ENCODE results near the gene CHI3L1. TPM values are rescaled to one million over a fixed set of nuclear protein-coding genes. Genes with fewer than 3 reads are reported as not detected.

Gene CHI3L1
- total and polyA plus RNA-seq, 10 of the 15 experiments (the other 5 are each of a cell fraction or from before 2014, with no cell fraction given): 0.10 to 1.7 (median 0.39) TPM

DNA sequence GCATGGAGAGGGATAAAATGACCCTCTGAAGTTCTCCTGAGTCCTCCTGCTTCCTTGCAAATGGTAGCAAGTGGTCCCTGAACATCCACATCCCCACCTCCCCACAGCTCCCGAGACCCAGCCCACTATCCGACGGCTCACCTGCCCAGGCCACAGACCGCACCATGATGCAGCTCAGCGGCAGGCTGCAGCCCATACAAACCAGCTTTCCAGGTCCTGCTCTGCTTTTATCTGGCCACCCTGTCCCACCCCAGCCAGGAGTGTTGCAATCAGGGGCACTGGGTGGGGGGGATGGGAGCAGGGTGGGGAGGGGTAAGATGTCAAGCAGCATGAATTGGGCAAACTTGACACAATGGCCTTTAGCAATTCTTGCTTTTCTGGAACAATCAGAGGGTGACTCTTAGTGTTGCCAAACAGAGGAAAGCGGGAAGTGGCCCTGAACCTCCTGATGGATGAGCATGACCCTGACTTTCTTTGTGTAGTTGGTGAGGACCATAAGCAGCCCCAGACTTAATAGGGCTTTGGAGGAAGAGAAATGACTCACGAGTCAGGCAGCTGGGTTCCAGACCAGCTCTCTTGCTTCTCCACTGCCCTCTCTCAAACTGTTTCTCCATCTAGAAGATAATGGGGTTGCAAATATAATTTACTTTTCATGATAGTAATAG is 43.1 kb upstream of the CHI3L1 start, which contains the start of gene CHIT1:
CHIT1 (minus strand) TSS at position 203 of the 665 bp plus-strand sequence; CDS start at position 166, 37 bp downstream.
- no peak for TF ChIP-seq BCL11A (IDR thresholded peaks at IDR 0.05; ENCODE audit: low read depth, low read length)
- TF ChIP-seq IKZF2 (IDR thresholded peaks at IDR 0.05): no peak
- TF ChIP-seq RAD51 (IDR thresholded peaks at IDR 0.05): no peak
- TF ChIP-seq ATF7 (IDR thresholded peaks at IDR 0.05; ENCODE audit: low read depth): no peak
- TF ChIP-seq, protein P1, sequence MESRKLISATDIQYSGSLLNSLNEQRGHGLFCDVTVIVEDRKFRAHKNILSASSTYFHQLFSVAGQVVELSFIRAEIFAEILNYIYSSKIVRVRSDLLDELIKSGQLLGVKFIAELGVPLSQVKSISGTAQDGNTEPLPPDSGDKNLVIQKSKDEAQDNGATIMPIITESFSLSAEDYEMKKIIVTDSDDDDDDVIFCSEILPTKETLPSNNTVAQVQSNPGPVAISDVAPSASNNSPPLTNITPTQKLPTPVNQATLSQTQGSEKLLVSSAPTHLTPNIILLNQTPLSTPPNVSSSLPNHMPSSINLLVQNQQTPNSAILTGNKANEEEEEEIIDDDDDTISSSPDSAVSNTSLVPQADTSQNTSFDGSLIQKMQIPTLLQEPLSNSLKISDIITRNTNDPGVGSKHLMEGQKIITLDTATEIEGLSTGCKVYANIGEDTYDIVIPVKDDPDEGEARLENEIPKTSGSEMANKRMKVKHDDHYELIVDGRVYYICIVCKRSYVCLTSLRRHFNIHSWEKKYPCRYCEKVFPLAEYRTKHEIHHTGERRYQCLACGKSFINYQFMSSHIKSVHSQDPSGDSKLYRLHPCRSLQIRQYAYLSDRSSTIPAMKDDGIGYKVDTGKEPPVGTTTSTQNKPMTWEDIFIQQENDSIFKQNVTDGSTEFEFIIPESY (IDR thresholded peaks at IDR 0.05): no peak
- no peak for TF ChIP-seq POU2F2 (IDR thresholded peaks at IDR 0.05; ENCODE audit: borderline replicate concordance, low read depth, low read length)
- no peak for TF ChIP-seq ZZZ3 (IDR thresholded peaks at IDR 0.05; ENCODE audit: control insufficient read depth, insufficient read length, low read depth)
- no peak for TF ChIP-seq FOXM1 (IDR thresholded peaks at IDR 0.05; ENCODE audit: low read depth, low read length)
- no peak for TF ChIP-seq BMI1 (IDR thresholded peaks at IDR 0.05; ENCODE audit: borderline replicate concordance)
- TF ChIP-seq, protein P2, sequence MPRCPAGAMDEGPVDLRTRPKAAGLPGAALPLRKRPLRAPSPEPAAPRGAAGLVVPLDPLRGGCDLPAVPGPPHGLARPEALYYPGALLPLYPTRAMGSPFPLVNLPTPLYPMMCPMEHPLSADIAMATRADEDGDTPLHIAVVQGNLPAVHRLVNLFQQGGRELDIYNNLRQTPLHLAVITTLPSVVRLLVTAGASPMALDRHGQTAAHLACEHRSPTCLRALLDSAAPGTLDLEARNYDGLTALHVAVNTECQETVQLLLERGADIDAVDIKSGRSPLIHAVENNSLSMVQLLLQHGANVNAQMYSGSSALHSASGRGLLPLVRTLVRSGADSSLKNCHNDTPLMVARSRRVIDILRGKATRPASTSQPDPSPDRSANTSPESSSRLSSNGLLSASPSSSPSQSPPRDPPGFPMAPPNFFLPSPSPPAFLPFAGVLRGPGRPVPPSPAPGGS (IDR thresholded peaks at IDR 0.05; ENCODE audit: borderline replicate concordance, insufficient read depth, low read depth, low read length, poor library complexity, severe bottlenecking): no peak
- POLR2A ChIA-PET: no interaction called here
- H3K36me3 ChIP-seq (ENCODE audit: control insufficient read depth in 2 of 2, insufficient read depth in 2 of 2, low read length in 1 of 2): no peaks in the 10 kb centered on the region
- no peaks in the 10 kb centered on the region for H3K4me1 ChIP-seq (ENCODE audit: control insufficient read depth, insufficient read depth, low read length)
- H3K4me2 ChIP-seq (ENCODE audit: control insufficient read depth, insufficient read depth): no peak within 1 kb of the TSS
- no peak for DNase-seq (ENCODE audit: low read depth, low spot score)
- H3K9me3 ChIP-seq (replicated peaks; ENCODE audit: control insufficient read depth, insufficient read depth, low read length): no peaks in the 10 kb centered on the region
- H3K4me3 ChIP-seq: no peak within 1 kb of the TSS
- H3K79me2 ChIP-seq (ENCODE audit: control insufficient read depth, insufficient read depth, low read length): no peaks in the 10 kb centered on the region
- no peak within 1 kb of the TSS for H3K27ac ChIP-seq (ENCODE audit: control insufficient read depth, insufficient read depth)
- no peak within 1 kb of the TSS for H2AFZ ChIP-seq (ENCODE audit: control insufficient read depth, low read depth, low read length)
- WGBS (ENCODE audit: insufficient coverage, insufficient replicate concordance, low lambda C conversion rate, missing lambda C conversion rate): 35% methylated on average over 7 of the region's 7 CpGs
- H4K20me1 ChIP-seq (ENCODE audit: control insufficient read depth, insufficient read depth): no peaks in the 10 kb centered on the region
- RAD21 ChIA-PET (ENCODE audit: unreplicated experiment): no interaction called here
- peaks cover 0 to 2% of the 10 kb centered on the region in 2 experiments; a peak in 2 of 4 replicates for H3K27me3 ChIP-seq (replicated peaks in 1 of 2; ENCODE audit: control insufficient read depth in 2 of 2, insufficient read depth in 2 of 2, low read length in 1 of 2)
- no TSS peak for BruUV-seq (replicated peaks)
- SMC1A ChIA-PET (ENCODE audit: uncharacterized antibody, unreplicated experiment): no interaction called here
- CTCF ChIA-PET: interaction anchor here (0.9 kb wide), 1 partner anchor 190 kb away, joined by 3 read pairs; no protein-coding TSS in a partner anchor
- in situ Hi-C loops (cut with MboI): no loop called here
- no peak within 1 kb of the TSS for H3K9ac ChIP-seq (ENCODE audit: control insufficient read depth, insufficient read depth, low read length)
- intact Hi-C loops (cut with micrococcal nuclease; ENCODE audit: unreplicated experiment): no loop called here
- no peak for ATAC-seq
- no peak for FAIRE-seq

Data from GM12878 (cell line).